GM23338 (cell line): Measurements from ENCODE around the gene GTPBP1. TPM values are rescaled to one million over a fixed set of nuclear protein-coding genes. Genes with fewer than 3 reads are reported as not detected.

Source experiments
- ATAC-seq: fragments of 200-7000 bp; cut with Tn5 transposase; 3 replicates; pipeline ENCODE4 v1.9.1; 2020
- DNase-seq: peaks from one replicate; pipeline ENCODE4 v3.0.0-alpha.2; 2015; ENCODE audit warnings: low spot score
- H2AFZ ChIP-seq: fragments of 200-600 bp; sonication (generic); 2 replicates; pipeline ENCODE4 v1.8.0; 2016; ENCODE audit warnings: antibody characterized with exemption, mild to moderate bottlenecking, moderate library complexity
- H3F3A ChIP-seq: fragments of 200-600 bp; sonication (generic); replicated peaks from 2 replicates; pipeline ENCODE4 v1.8.0; 2017; ENCODE audit warnings: antibody characterized with exemption, mixed run types, low read depth
- H3K27ac ChIP-seq: fragments of 200-600 bp; sonication (generic); 2 replicates; pipeline ENCODE4 v1.6.1; 2016; ENCODE audit warnings: low read depth
- H3K27me3 ChIP-seq: fragments of 200-600 bp; sonication (generic); 2 replicates; pipeline ENCODE4 v1.8.0; 2016; ENCODE audit warnings: mild to moderate bottlenecking, mixed run types, moderate library complexity; ENCODE audit not compliant: insufficient read depth
- H3K36me3 ChIP-seq: fragments of 200-600 bp; sonication (generic); 2 replicates; pipeline ENCODE4 v1.8.0; 2016; ENCODE audit warnings: mild to moderate bottlenecking; ENCODE audit not compliant: insufficient read depth
- H3K4me1 ChIP-seq: fragments of 200-600 bp; sonication (generic); 2 replicates; pipeline ENCODE4 v1.8.0; 2016; ENCODE audit warnings: mild to moderate bottlenecking, moderate library complexity; ENCODE audit not compliant: insufficient read depth
- H3K4me2 ChIP-seq: fragments of 200-600 bp; sonication (generic); 2 replicates; pipeline ENCODE4 v1.7.1; 2017; ENCODE audit warnings: mixed run types
- H3K4me3 ChIP-seq: fragments of 200-600 bp; sonication (generic); 2 replicates; pipeline ENCODE4 v1.6.1; 2016; ENCODE audit warnings: mixed run types
- H3K79me2 ChIP-seq: fragments of 200-600 bp; sonication (generic); replicated peaks from 2 replicates; pipeline ENCODE4 v1.8.0; 2017; ENCODE audit warnings: mild to moderate bottlenecking; ENCODE audit not compliant: insufficient read depth
- H3K9me2 ChIP-seq: fragments of 200-600 bp; sonication (generic); 2 replicates; pipeline ENCODE4 v1.8.0; 2017; ENCODE audit not compliant: insufficient read depth
- H4K20me1 ChIP-seq: fragments of 200-600 bp; sonication (generic); replicated peaks from 2 replicates; pipeline ENCODE4 v1.8.0; 2017; ENCODE audit warnings: mild to moderate bottlenecking; ENCODE audit not compliant: insufficient read depth
- H3K27ac Mint-ChIP-seq: 2 replicates; pipeline ENCODE4 v1.8.0; 2020; ENCODE audit warnings: inconsistent platforms, mild to moderate bottlenecking, moderate library complexity, mixed read lengths
- H3K27me3 Mint-ChIP-seq: 3 replicates; pipeline ENCODE4 v1.8.0; 2022; ENCODE audit warnings: low read depth, mild to moderate bottlenecking, moderate library complexity, mixed read lengths, inconsistent platforms; ENCODE audit not compliant: insufficient read depth, poor library complexity
- H3K36me3 Mint-ChIP-seq: 3 replicates; pipeline ENCODE4 v1.8.0; 2021; ENCODE audit warnings: low read depth, mild to moderate bottlenecking, inconsistent platforms, moderate library complexity, mixed read lengths
- H3K4me1 Mint-ChIP-seq: 3 replicates; pipeline ENCODE4 v1.8.0; 2020; ENCODE audit warnings: mild to moderate bottlenecking, inconsistent platforms, mixed read lengths
- H3K4me3 Mint-ChIP-seq: 3 replicates; pipeline ENCODE4 v1.8.0; 2021; ENCODE audit warnings: moderate library complexity, mild to moderate bottlenecking, inconsistent platforms, mixed read lengths
- H3K9me3 Mint-ChIP-seq: 3 replicates; pipeline ENCODE4 v1.8.0; 2020; ENCODE audit warnings: moderate library complexity, mild to moderate bottlenecking, inconsistent platforms, mixed read lengths
- CREB1 ChIP-seq: fragments of 250-450 bp; sonication (Bioruptor Pico); IDR thresholded peaks from 2 replicates; pipeline ENCODE4 v1.5.0; 2020; ENCODE audit warnings: low read depth, mild to moderate bottlenecking, moderate library complexity
- CTCF ChIP-seq, 2 experiments: fragments of 200-600 bp in 1 of 2; sonication (generic) in 1 of 2; conservative IDR thresholded peaks; 2 replicates each; pipeline versions ENCODE4 v1.5.1 to v1.6.1; 2016 to 2017; ENCODE audit warnings: antibody characterized with exemption in 2 of 2, low read depth in 2 of 2, mild to moderate bottlenecking in 2 of 2, moderate library complexity in 1 of 2
- ETS1 ChIP-seq: IDR thresholded peaks from 2 replicates; pipeline ENCODE4 v1.6.1; 2016; ENCODE audit warnings: antibody characterized with exemption
- EZH2 ChIP-seq: fragments of 200-600 bp; sonication (generic); IDR thresholded peaks from one replicate; pipeline ENCODE4 v1.8.0; 2017; ENCODE audit warnings: antibody characterized with exemption, mild to moderate bottlenecking, low read depth; ENCODE audit not compliant: unreplicated experiment
- EZH2phosphoT487 ChIP-seq: fragments of 200-600 bp; sonication (generic); IDR thresholded peaks from one replicate; pipeline ENCODE4 v1.8.1; 2018; ENCODE audit warnings: antibody characterized with exemption; ENCODE audit not compliant: unreplicated experiment
- JUNB ChIP-seq: IDR thresholded peaks from one replicate; pipeline ENCODE4 v1.6.1; 2016; ENCODE audit warnings: antibody characterized with exemption; ENCODE audit not compliant: unreplicated experiment
- NANOG ChIP-seq: IDR thresholded peaks from 2 replicates; pipeline ENCODE4 v1.6.1; 2016; ENCODE audit warnings: antibody characterized with exemption, borderline replicate concordance
- POLR2AphosphoS5 ChIP-seq: IDR thresholded peaks from 2 replicates; pipeline ENCODE4 v1.6.1; 2016; ENCODE audit warnings: antibody characterized with exemption, low read depth
- REST ChIP-seq: IDR thresholded peaks from one replicate; pipeline ENCODE4 v1.6.1; 2018; ENCODE audit warnings: antibody characterized with exemption; ENCODE audit not compliant: unreplicated experiment
- STAT1 ChIP-seq: IDR thresholded peaks from one replicate; pipeline ENCODE4 v1.6.1; 2016; ENCODE audit warnings: antibody characterized with exemption; ENCODE audit not compliant: unreplicated experiment
- ZNF114 ChIP-seq: fragments of 250-450 bp; sonication (Bioruptor Pico); IDR thresholded peaks from 2 replicates; pipeline ENCODE4 v1.5.0; 2020; ENCODE audit warnings: mild to moderate bottlenecking, moderate library complexity
- ZNF331 ChIP-seq: fragments of 250-450 bp; sonication (Bioruptor Pico); IDR thresholded peaks from 2 replicates; pipeline ENCODE4 v1.5.0; 2020; ENCODE audit warnings: low read depth, mild to moderate bottlenecking, moderate library complexity
- ZNF462 ChIP-seq: fragments of 250-450 bp; sonication (Bioruptor Pico); IDR thresholded peaks from 2 replicates; pipeline ENCODE4 v1.5.0; 2020; ENCODE audit warnings: mild to moderate bottlenecking, moderate library complexity
- polyA plus RNA-seq: library from polyadenylated mRNA; unstranded; fragments of >200 nt; fragmentation: Nextera tagmentation; extraction: Ambion mirVana; gene quantifications from 2 replicates; pipeline ENCODE4 v1.2.1, GENCODE V29; 2016
- total RNA-seq: library from RNA; depleted of rRNA; stranded (reverse); fragments of >200 nt; shearing (Covaris generic); gene quantifications from 2 replicates; pipeline ENCODE4 v1.2.3, GENCODE V29; 2014

The GTPBP1 gene
- total and polyA plus RNA-seq, 2 experiments from 2014 or later, result 27.2 to 88.4 TPM

GRCh38 chr22:38706101-38706900 lies 557 bp downstream of the GTPBP1 start:
- peak; percentile 8 for ATAC-seq
- peak overlapping the region; percentile 90 for H3K4me3 Mint-ChIP-seq
- Histone ChIP-seq H3K27ac (no peak overlapping the region), H3K4me1 (peaks cover 36% of the 10 kb centered on the region), H3K79me2 (peaks cover 51% of the 10 kb centered on the region), H3K4me3 (peak overlapping the region; percentile 83), H3K27me3 (no peaks in the 10 kb centered on the region), H4K20me1 (peaks cover 36% of the 10 kb centered on the region), H3K4me2 (peak overlapping the region; percentile 91), H2AFZ (no peak overlapping the region), H3F3A (peaks cover 3% of the 10 kb centered on the region; the same call in 1 of the 2 replicates), H3K36me3 (peaks cover 4% of the 10 kb centered on the region; the same call in 1 of the 2 replicates), H3K9me2 (no peaks in the 10 kb centered on the region)
- peaks cover 11% of the 10 kb centered on the region for H3K36me3 Mint-ChIP-seq
- no peaks in the 10 kb centered on the region for H3K9me3 Mint-ChIP-seq
- no peak for TF ChIP-seq JUNB
- no peak for TF ChIP-seq EZH2
- TF ChIP-seq ZNF114 (CRISPR knock-in tag), result no peak
- no peak for TF ChIP-seq ZNF331
- no peak for TF ChIP-seq EZH2phosphoT487
- no peak for TF ChIP-seq CREB1 (CRISPR knock-in tag)
- TF ChIP-seq POLR2AphosphoS5, result no peak
- no peak for TF ChIP-seq REST
- no peak for TF ChIP-seq ETS1
- TF ChIP-seq NANOG, result no peak
- no peak for TF ChIP-seq ZNF462 (CRISPR knock-in tag)
- TF ChIP-seq STAT1, result no peak
- TF ChIP-seq CTCF (conservative IDR thresholded peaks at IDR 0.05; ENCODE audit: low read depth in 2 of 2), result no peak
- DNase-seq, result peak; percentile 38
- H3K27ac Mint-ChIP-seq, result 0 out of 2 replicates have a peak overlapping the region, but pooled peaks have one; percentile 48
- peaks cover 17% of the 10 kb centered on the region for H3K27me3 Mint-ChIP-seq
- peaks cover 54% of the 10 kb centered on the region for H3K4me1 Mint-ChIP-seq
